GM19240 (cell line): ENCODE results near the gene NANOS3.

Source experiments
- DNase-seq: peaks from one replicate; pipeline ENCODE4 v3.0.0; 2011; ENCODE audit warnings: low spot score; ENCODE audit not compliant: insufficient read length

NANOS3 gene

GRCh38 chr19:13885826-13886365 is 9.0 kb downstream of the NANOS3 start:
- no peak for DNase-seq

DNA sequence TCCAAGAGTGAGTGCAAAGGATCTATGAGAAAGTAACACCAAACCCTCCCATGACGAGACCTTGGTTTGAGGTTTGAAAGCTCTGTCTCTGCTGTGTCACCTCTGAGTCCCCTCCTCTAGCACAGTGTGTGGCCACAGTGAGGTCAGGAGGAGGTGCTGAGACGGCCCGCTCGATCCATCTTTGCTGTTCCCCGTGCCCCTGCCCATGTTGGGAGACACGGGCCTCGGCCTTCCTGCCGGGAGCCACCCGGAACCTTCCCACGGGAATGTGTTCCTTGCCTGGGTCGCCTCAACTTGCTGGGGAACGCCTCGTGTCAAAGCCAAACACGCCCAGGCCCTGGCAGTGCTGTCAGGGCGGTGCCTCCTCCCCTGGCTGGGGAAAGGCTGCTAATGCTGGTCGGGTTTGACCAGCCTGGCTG is 10.1 kb downstream of the NANOS3 start:
- DNase-seq: no peak

DNA sequence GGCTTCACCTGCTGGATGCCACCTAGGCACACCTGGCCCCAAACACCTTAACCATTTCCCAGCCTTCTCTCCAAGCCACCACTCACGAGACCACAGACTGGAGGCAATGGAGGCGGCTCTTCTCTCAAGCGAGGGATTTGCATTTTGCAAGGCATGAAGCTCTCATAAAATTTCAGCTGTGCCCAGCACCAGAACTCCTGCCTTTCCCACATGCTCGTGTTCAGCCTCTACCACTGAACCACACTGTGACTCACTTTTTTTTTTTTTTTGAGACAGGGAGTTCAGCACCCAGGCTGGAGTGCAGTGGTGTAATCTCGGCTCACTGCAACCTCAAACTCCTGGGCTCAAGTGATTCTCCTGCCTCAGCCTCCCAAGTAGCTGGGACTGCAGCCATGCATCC is 10.6 kb downstream of the NANOS3 start:
- no peak for DNase-seq

DNA sequence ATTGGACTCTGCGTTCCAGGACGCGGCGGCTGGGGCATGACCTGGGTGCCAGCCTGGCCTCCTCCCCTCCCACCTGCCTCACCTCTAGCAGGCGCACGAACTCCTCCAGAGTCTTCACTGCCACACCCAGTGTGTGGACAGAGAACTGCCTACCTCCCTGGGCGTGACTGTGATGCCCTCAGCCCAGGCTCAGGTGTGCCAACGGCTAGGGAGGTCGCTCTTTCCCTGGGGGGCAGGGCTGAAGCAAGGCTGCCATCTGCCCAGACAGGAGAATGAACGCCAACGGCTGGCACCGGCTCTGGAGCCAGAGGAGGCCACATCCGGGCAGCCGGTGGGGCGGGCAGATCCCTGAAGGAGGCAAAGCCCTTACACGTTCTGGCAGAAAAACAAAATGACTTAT is 11.3 kb downstream of the NANOS3 start:
- no peak for DNase-seq

GRCh38 chr19:13890136-13890535 is 13.2 kb downstream of the NANOS3 start:
- DNase-seq: no peak

- no peak for DNase-seq
Measured at GRCh38 chr19:13892870-13893269, 15.9 kb downstream of the NANOS3 start.

- DNase-seq: no peak
Measured at GRCh38 chr19:13894552-13894951, 17.6 kb downstream of the NANOS3 start.

- no peak for DNase-seq
Measured at GRCh38 chr19:13896227-13896626, 19.3 kb downstream of the NANOS3 start.

- no peak for DNase-seq
Measured at GRCh38 chr19:13899393-13899792, 22.5 kb downstream of the NANOS3 start.

DNA sequence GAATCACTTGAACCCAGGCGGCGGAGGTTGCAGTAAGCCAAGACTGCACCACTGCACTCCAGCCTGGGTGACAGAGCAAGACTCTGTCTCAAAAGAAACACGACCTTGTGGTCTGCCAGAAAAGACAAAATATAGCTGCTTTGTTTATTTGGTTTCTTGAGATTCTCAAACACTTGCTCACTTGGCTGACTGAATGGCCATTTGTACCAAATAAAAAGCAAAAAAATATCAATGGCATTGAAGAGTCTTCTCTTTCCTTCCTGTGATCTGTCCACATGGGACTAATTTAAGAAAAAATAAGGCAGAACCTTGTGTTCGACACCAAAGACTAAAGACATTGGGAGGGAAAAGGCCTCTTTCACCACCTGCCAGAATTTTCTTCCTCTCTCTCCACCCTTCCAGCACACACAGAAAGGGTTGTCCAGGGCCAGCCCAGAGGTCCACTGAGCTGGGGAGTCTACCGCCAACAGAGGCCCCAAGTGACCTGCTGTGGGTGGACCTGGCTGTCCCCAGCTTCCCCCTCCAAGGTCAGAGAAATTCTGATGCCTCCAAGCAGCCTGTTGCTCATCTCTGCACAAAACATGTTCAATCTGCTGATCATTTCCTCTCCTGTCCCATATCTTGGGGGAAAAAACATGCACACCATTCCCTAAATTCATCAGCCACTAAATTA is 23.1 kb downstream of the NANOS3 start:
- DNase-seq: no peak

- DNase-seq: no peak
Measured at GRCh38 chr19:13902993-13903555, 26.1 kb downstream of the NANOS3 start.

- DNase-seq: peak; percentile 99
Measured at GRCh38 chr19:13905634-13906520, 28.9 kb downstream of the NANOS3 start, which contains the start of the genes BRME1 and CC2D1A. BRME1 (minus strand) TSS chr19:13906117; CDS start chr19:13904892, 1,225 bp downstream. CC2D1A (plus strand) TSS chr19:13906201; CDS start chr19:13906442, 241 bp downstream.

- DNase-seq: no peak
Measured at GRCh38 chr19:13906521-13906904, 29.6 kb downstream of the NANOS3 start.

DNA sequence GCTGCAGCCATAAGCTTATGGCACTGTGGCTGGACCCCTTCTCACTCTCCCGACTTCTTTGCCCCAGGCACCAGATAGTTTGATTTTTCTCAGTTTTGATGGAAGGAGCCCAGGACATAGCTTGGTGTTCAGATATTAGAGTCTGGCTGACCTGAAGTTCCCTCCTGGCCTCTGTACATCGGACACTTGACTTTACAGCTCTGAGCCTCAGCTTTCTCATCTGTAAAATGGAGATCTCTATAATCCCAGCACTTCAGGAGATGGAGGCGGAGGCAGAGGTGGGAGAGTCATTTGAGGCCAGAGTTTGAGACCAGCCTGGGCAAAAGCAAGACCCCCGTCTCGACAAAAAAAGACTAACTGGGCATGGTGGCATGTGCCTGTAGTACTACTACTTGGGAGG is 30.0 kb downstream of the NANOS3 start:
- no peak for DNase-seq

- no peak for DNase-seq
Measured at GRCh38 chr19:13908674-13909073, 31.7 kb downstream of the NANOS3 start.

DNA sequence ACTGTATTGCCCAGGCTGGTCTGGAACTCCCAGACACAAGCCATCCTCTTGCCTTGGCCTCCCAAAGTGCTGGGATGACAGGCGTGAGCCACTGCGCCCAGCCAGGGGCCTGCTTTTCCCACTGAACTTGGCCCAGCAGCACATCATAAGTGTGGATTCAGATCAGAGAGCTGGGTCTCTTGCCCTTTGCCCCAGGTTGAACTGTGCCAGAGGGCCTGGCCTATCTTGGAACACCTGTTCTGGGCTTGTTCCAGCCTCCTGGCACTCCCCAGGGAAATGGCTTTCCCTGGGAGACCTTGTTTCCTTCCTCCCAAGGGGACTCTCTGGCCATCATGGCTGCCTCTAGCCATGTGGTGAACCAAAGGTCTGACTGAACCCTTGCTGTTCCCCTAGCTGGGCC is 32.5 kb downstream of the NANOS3 start:
- no peak for DNase-seq

DNA sequence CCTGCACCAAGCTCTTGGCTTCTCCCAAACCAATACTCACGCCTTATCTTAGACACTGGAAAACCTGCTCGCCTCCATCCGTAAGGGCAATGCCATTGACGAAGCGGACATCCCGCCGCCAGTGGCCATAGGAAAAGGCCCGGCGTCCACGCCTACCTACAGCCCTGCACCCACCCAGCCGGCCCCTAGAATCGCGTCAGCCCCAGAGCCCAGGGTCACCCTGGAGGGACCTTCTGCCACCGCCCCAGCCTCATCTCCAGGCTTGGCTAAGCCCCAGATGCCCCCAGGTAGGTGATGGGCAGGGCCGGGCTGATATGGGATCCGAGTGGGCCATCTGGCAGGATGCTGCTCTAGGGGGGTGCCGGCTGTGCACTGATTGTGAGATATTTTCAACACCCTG is 36.4 kb downstream of the NANOS3 start:
- no peak for DNase-seq

DNA sequence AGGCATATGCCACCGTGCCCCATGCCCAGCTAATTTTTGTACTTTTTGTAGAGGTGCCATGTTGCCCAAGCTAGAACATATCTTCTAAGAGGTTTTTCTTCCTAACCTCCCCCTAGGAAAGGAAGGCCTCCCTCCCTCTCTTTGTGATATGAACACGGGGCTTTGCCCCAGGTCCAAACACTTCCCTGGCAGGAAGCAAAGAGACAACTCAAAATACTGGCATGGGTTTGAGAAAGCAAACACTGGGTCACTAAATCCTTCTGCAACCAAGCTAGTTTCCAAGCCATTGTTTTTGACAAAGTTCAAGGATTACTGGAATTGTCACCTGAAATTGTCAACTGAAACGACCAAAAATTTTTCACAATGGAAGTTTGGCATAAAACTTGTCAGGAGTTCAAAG is 37.8 kb downstream of the NANOS3 start:
- no peak for DNase-seq

GRCh38 chr19:13917888-13918406 is 41.0 kb downstream of the NANOS3 start:
- DNase-seq: no peak

DNA sequence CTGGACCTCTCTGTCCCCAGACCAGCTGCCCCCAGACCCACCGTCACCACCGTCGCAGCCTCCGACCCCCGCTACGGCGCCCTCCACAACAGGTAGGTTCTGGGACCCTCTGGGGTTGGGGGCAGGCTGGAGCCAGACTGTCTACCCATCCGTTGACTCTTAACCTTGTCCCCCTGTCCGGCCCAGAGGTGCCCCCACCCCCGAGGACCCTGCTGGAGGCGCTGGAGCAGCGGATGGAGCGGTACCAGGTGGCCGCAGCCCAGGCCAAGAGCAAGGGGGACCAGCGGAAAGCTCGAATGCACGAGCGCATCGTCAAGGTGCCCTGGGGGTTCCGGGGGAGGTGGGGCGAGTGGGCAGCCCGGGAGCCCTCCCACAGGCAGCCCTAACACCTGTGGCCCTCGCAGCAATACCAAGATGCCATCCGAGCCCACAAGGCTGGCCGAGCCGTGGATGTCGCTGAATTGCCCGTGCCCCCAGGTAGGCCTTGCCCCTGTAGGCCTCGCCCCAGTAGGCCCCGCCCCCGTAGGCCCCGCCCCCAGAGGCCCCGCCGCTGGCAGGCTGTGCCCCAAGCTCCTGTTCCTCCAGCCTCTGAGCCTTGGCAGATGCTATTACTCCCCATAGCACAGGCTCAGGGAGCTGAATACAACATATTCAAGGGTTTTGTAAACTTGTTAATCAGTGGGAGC is 41.9 kb downstream of the NANOS3 start:
- no peak for DNase-seq

- DNase-seq: no peak
Measured at GRCh38 chr19:13920524-13920923, 43.6 kb downstream of the NANOS3 start.
